Stimulated activated CD4-positive, alpha-beta T cell treated with anti-CD3 and anti-CD28 coated beads, Interleukin-4, amount 100 ng/mL, for 24 hours (primary cell): Measurements from ENCODE around the gene SULT4A1.

Experiments
- DNase-seq: peaks from one replicate; pipeline ENCODE4 v3.0.0-alpha.2; 2020

SULT4A1 gene

DNA sequence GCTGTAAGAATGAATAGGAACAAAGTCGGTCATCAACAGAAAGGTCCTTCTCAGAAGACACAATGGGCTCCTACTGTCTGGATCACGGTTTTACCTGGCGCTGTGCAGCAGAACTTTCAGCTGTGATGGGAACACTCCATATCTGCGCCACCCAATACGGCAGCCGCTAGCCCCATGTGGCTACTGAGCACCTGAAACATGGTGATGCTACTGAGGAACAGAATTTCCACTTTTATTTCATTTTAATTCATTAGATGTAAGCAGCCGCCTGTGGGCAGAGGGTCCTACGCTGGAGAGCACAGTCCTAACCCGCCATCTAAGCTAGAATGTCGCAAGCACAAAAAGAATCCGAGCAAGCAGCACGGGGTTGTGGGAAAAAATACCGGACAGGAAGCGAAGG is 2.7 kb downstream of the SULT4A1 start:
- DNase-seq: no peak

- no peak for DNase-seq
Measured at GRCh38 chr22:43859176-43859575, 3.1 kb downstream of the SULT4A1 start.

GRCh38 chr22:43858156-43858895 is 4.0 kb downstream of the SULT4A1 start:
- DNase-seq: no peak

- no peak for DNase-seq
Measured at GRCh38 chr22:43857367-43857766, 4.9 kb downstream of the SULT4A1 start.

GRCh38 chr22:43855431-43855830 is 6.9 kb downstream of the SULT4A1 start:
- DNase-seq: no peak

DNA sequence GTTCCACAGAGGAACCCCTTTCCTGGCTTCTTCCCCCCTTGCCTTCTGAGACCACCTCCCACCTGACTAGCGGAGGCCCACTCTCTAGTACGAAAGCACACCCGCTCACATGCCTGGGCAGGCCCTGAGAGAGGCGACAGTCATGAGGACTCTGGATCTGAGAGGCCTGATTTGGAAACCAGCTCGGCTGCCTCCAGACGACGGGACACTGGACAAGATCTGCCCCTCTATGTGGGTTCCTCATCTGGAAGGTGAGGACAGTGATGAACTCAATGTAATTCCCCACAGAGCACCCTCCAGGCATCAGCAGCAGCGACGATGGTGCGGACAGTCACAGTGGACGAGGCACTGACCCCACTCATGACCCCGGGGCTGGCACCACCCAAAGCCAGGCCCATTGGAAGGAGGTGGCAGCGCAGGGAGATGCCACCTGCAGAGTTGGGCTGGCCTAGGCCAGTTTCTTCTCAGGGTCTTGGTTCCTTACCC is 7.5 kb downstream of the SULT4A1 start:
- no peak for DNase-seq

DNA sequence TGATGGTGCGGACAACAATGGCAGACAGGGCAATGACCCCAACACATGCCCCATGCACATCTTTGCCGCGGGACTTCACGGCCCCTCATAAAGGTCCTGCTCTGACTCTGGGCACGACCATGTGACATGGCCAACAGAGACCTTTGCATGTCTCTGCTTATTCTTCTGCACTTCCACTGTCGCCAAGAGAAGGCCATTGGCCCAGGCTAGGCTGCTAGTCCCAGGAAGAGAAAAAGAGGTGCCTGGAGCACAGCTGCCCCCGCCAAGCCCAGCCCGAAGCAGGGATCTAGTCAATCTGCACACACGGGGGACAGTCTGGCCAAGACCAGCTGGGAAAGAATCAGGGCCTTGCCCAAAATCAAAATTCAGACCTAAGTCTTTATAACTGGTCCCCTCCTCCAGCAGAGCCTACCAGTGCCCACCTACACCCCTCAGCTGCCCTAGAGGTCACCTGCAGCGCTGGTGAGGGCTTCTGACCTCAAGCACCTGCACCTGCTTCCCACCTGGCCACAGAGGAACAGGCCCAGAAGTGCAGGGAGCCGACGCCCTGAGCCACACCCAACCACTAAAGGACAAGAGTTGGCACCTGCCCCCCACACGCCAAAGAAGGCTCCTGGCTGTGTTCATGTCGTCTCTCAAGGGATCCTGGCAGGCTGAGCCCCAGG is 8.1 kb downstream of the SULT4A1 start:
- no peak for DNase-seq

DNA sequence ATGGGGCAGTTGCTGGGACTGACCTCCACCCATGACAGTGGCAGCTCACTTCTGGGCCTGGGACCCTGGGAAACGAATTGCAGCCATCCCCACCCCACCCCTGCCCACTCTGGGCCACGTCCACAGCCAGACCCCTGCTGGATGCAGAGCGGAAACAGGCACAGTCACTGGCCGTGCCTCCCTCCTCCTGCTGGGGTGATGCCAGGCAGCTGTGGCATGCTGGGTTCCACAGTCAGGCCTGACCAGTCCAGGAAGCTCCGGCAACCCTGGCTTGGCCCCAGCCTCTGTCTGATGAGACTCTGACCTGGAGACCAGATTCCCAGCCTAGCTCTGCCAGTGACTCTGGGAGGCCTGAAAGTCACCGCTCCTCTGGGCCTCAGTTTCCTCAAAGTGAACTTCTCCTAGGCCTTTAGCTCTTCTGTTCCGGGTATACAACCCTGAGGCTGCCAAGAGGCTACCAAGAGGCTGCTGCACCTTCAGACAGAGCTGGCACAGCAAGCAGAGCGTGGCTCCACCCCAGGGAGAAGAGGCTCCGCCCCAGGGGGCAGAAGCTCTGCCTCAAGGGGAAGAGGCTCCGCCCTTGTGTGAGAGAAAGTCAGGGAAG is 8.9 kb downstream of the SULT4A1 start:
- DNase-seq: no peak

DNA sequence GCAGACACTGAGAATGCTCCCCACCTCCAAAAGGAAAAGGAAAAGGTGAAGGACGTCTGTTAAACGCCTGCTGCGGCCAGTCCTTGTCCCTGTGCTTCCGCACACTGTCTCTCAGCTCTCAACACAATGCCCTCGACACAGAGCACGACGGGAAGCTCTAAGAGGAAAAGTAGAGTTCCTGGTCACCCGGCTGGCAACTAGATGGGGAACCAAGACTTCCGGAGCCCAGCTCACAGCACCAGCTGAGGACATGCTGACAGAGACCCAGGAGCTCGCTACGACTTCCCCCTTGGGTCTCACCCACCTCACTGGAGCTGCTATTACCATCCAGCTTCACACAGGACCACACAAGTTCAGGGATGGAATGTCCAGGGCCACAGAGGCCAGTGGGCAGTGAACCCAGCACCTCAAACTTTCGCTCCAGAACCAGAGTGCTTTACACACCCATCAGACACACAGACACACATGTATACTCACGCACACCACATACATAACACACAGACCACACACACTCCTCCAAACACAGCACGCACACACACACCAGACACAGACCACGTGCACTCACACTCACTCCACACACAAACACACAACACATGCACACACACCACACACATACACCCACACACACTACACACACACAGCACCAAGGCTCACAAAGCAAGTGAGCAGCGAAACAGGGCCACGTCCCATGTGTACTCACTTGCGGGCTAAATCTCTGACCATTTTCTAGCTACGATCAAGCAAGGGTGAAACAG is 9.6 kb downstream of the SULT4A1 start:
- DNase-seq: no peak

- DNase-seq: no peak
Measured at GRCh38 chr22:43851979-43852307, 10.4 kb downstream of the SULT4A1 start.

GRCh38 chr22:43851058-43851978 is 11.0 kb downstream of the SULT4A1 start:
- no peak for DNase-seq

DNA sequence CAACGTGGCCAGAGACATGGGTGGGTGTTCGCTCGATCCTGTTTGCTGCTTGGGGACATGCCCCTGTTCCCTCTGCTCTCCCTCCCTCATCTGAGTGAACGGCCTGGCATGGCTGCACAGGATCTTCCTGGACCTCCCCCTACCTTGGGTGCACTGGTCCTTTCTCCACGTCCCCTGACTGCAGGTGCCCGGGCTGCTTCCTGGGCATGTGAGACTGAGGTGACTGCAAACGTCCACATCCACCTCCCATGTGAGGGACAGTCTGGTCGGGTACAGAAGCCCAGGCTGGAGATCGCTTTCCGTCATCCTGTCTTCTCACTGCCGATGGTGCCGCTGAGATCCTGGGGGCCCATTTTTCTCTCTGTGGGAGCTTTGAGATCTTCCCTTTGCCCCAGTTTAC is 11.8 kb downstream of the SULT4A1 start:
- DNase-seq: no peak

DNA sequence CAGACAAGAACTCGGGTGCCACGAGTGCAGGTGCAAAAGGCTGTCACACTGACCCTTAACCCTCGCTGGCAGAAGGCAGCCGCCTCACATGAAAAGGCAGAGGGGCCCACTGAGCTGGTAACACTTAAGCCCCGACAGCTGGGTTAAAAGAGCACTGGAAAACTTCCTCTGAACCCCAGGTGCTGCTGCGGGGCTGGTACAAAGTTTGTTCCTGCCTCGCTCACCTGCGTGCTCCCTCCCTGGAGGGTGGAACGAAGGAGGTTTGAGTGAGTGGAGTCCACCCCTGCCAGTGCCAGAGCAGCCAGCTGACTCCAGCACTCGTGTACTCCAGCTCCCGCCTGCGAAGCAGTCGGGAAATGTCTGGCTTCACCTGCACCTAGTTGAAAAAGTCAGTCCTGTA is 12.6 kb downstream of the SULT4A1 start:
- no peak for DNase-seq

DNA sequence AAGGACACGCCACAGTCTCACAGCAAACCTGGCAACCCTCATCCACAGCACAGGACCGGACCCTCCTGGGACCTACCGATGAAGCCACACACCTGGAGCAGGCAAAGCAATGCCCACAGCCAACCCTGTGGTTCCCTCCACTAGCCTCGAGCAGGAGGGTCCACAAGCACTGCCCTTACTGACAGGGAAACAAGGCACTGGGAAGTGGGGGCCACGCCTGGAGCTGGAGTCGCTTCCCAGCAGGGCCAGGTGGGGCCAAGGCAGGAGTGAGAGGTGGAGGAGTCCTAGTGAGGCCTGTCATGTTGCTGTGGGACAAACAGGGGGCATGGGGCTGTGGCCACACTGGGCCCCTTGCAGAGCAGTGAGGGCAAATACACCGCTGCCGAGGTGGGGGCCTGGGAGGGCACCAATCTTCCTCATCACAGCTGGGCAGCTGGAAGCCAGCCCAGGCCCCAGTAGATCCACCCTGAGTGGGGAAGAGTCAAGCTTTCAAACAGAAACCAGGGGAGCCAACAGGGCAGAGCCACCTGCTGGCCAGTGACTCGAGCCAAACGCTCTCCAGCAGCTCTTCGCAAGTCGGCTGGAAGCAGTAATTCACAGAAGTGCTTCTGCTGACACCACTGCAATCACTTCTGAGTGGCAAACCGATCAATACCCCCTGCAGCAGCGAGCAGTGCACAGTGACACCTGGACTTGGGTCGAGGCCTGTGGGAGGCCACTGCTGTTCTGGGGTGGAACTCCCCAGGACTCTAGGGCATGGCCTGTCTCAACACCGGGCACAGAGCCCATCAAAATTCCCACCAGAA is 13.7 kb downstream of the SULT4A1 start:
- DNase-seq: no peak

- DNase-seq: no peak
Measured at GRCh38 chr22:43847376-43848289, 14.7 kb downstream of the SULT4A1 start.

GRCh38 chr22:43846966-43847365 is 15.3 kb downstream of the SULT4A1 start:
- no peak for DNase-seq

GRCh38 chr22:43845981-43846380 is 16.3 kb downstream of the SULT4A1 start:
- DNase-seq: no peak

GRCh38 chr22:43844560-43845545 is 17.5 kb downstream of the SULT4A1 start:
- no peak for DNase-seq
